GM23338 (cell line): ENCODE measurements around the gene SCG2. TPM values are rescaled to one million over a fixed set of nuclear protein-coding genes. Genes with fewer than 3 reads are reported as not detected.

Source experiments
- ATAC-seq: fragments of 200-7000 bp; cut with Tn5 transposase; 3 replicates; pipeline ENCODE4 v1.9.1; 2020
- DNase-seq: peaks from one replicate; pipeline ENCODE4 v3.0.0-alpha.2; 2015; ENCODE audit warnings: low spot score
- H2AFZ ChIP-seq: fragments of 200-600 bp; sonication (generic); 2 replicates; pipeline ENCODE4 v1.8.0; 2016; ENCODE audit warnings: antibody characterized with exemption, mild to moderate bottlenecking, moderate library complexity
- H3F3A ChIP-seq: fragments of 200-600 bp; sonication (generic); replicated peaks from 2 replicates; pipeline ENCODE4 v1.8.0; 2017; ENCODE audit warnings: antibody characterized with exemption, mixed run types, low read depth
- H3K27ac ChIP-seq: fragments of 200-600 bp; sonication (generic); 2 replicates; pipeline ENCODE4 v1.6.1; 2016; ENCODE audit warnings: low read depth
- H3K27me3 ChIP-seq: fragments of 200-600 bp; sonication (generic); 2 replicates; pipeline ENCODE4 v1.8.0; 2016; ENCODE audit warnings: mild to moderate bottlenecking, mixed run types, moderate library complexity; ENCODE audit not compliant: insufficient read depth
- H3K36me3 ChIP-seq: fragments of 200-600 bp; sonication (generic); 2 replicates; pipeline ENCODE4 v1.8.0; 2016; ENCODE audit warnings: mild to moderate bottlenecking; ENCODE audit not compliant: insufficient read depth
- H3K4me1 ChIP-seq: fragments of 200-600 bp; sonication (generic); 2 replicates; pipeline ENCODE4 v1.8.0; 2016; ENCODE audit warnings: mild to moderate bottlenecking, moderate library complexity; ENCODE audit not compliant: insufficient read depth
- H3K4me2 ChIP-seq: fragments of 200-600 bp; sonication (generic); 2 replicates; pipeline ENCODE4 v1.7.1; 2017; ENCODE audit warnings: mixed run types
- H3K4me3 ChIP-seq: fragments of 200-600 bp; sonication (generic); 2 replicates; pipeline ENCODE4 v1.6.1; 2016; ENCODE audit warnings: mixed run types
- H3K79me2 ChIP-seq: fragments of 200-600 bp; sonication (generic); replicated peaks from 2 replicates; pipeline ENCODE4 v1.8.0; 2017; ENCODE audit warnings: mild to moderate bottlenecking; ENCODE audit not compliant: insufficient read depth
- H3K9me2 ChIP-seq: fragments of 200-600 bp; sonication (generic); 2 replicates; pipeline ENCODE4 v1.8.0; 2017; ENCODE audit not compliant: insufficient read depth
- H4K20me1 ChIP-seq: fragments of 200-600 bp; sonication (generic); replicated peaks from 2 replicates; pipeline ENCODE4 v1.8.0; 2017; ENCODE audit warnings: mild to moderate bottlenecking; ENCODE audit not compliant: insufficient read depth
- H3K27ac Mint-ChIP-seq: 2 replicates; pipeline ENCODE4 v1.8.0; 2020; ENCODE audit warnings: inconsistent platforms, mild to moderate bottlenecking, moderate library complexity, mixed read lengths
- H3K27me3 Mint-ChIP-seq: 3 replicates; pipeline ENCODE4 v1.8.0; 2022; ENCODE audit warnings: low read depth, mild to moderate bottlenecking, moderate library complexity, mixed read lengths, inconsistent platforms; ENCODE audit not compliant: insufficient read depth, poor library complexity
- H3K36me3 Mint-ChIP-seq: 3 replicates; pipeline ENCODE4 v1.8.0; 2021; ENCODE audit warnings: low read depth, mild to moderate bottlenecking, inconsistent platforms, moderate library complexity, mixed read lengths
- H3K4me1 Mint-ChIP-seq: 3 replicates; pipeline ENCODE4 v1.8.0; 2020; ENCODE audit warnings: mild to moderate bottlenecking, inconsistent platforms, mixed read lengths
- H3K4me3 Mint-ChIP-seq: 3 replicates; pipeline ENCODE4 v1.8.0; 2021; ENCODE audit warnings: moderate library complexity, mild to moderate bottlenecking, inconsistent platforms, mixed read lengths
- H3K9me3 Mint-ChIP-seq: 3 replicates; pipeline ENCODE4 v1.8.0; 2020; ENCODE audit warnings: moderate library complexity, mild to moderate bottlenecking, inconsistent platforms, mixed read lengths
- ETS1 ChIP-seq: IDR thresholded peaks from 2 replicates; pipeline ENCODE4 v1.6.1; 2016; ENCODE audit warnings: antibody characterized with exemption
- NANOG ChIP-seq: IDR thresholded peaks from 2 replicates; pipeline ENCODE4 v1.6.1; 2016; ENCODE audit warnings: antibody characterized with exemption, borderline replicate concordance
- STAT1 ChIP-seq: IDR thresholded peaks from one replicate; pipeline ENCODE4 v1.6.1; 2016; ENCODE audit warnings: antibody characterized with exemption; ENCODE audit not compliant: unreplicated experiment
- ZNF462 ChIP-seq: fragments of 250-450 bp; sonication (Bioruptor Pico); IDR thresholded peaks from 2 replicates; pipeline ENCODE4 v1.5.0; 2020; ENCODE audit warnings: mild to moderate bottlenecking, moderate library complexity
- polyA plus RNA-seq: library from polyadenylated mRNA; unstranded; fragments of >200 nt; fragmentation: Nextera tagmentation; extraction: Ambion mirVana; gene quantifications from 2 replicates; pipeline ENCODE4 v1.2.1, GENCODE V29; 2016
- total RNA-seq: library from RNA; depleted of rRNA; stranded (reverse); fragments of >200 nt; shearing (Covaris generic); gene quantifications from 2 replicates; pipeline ENCODE4 v1.2.3, GENCODE V29; 2014

SCG2 gene
- total and polyA plus RNA-seq, 2 experiments from 2014 or later = 0.18 to 0.31 TPM

GRCh38 chr2:223596208-223596607 is 6.0 kb downstream of the SCG2 start:
- H3K36me3 ChIP-seq = no peaks in the 10 kb centered on the region
- Mint-ChIP-seq H3K36me3 (no peaks in the 10 kb centered on the region), H3K27ac (no peak overlapping the region), H3K27me3 (no peaks in the 10 kb centered on the region), H3K9me3 (no peaks in the 10 kb centered on the region), H3K4me3 (no peak overlapping the region), H3K4me1 (no peaks in the 10 kb centered on the region)
- no peak for ATAC-seq
- DNase-seq = no peak
- H3K4me1 ChIP-seq = no peaks in the 10 kb centered on the region
- no peak overlapping the region for H3K27ac ChIP-seq
- H3K9me2 ChIP-seq = no peaks in the 10 kb centered on the region
- no peaks in the 10 kb centered on the region for H3K79me2 ChIP-seq
- H3F3A ChIP-seq = no peaks in the 10 kb centered on the region
- no peaks in the 10 kb centered on the region for H4K20me1 ChIP-seq
- no peaks in the 10 kb centered on the region for H3K27me3 ChIP-seq
- H3K4me3 ChIP-seq = no peak overlapping the region
- TF ChIP-seq ETS1 = no peak
- no peak overlapping the region for H2AFZ ChIP-seq
- H3K4me2 ChIP-seq = no peak overlapping the region

DNA sequence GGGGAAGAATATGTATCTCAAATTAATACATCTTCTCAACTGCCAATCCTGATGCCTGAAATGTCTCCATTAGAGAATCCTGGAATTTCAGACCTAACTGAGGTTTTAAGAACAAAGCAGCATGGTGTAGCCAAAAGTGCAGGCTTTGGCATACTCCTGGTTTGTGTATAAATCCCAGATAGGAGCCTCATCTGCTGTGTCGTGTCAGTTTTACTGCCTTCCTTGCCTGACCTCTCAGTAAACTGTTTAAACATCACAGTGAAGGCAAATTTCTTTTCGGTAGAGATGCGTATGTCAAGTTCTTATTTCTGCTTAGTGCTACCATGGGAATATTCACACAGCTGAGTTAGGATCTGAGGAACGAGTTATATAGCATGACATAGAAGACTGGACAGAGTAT is 7.3 kb downstream of the SCG2 start:
- Histone ChIP-seq H3K27ac (no peak overlapping the region), H3K4me1 (no peaks in the 10 kb centered on the region), H2AFZ (no peak overlapping the region), H3K36me3 (no peaks in the 10 kb centered on the region), H3K9me2 (0 out of 2 replicates have a peak, but pooled peaks cover 3% of the 10 kb centered on the region), H3K27me3 (no peaks in the 10 kb centered on the region), H3K4me2 (no peak overlapping the region), H3K79me2 (no peaks in the 10 kb centered on the region), H3F3A (no peaks in the 10 kb centered on the region), H4K20me1 (no peaks in the 10 kb centered on the region), H3K4me3 (no peak overlapping the region)
- no peaks in the 10 kb centered on the region for H3K9me3 Mint-ChIP-seq
- TF ChIP-seq STAT1 = no peak
- TF ChIP-seq ZNF462 (CRISPR knock-in tag) = no peak
- no peak for TF ChIP-seq NANOG
- DNase-seq = no peak
- no peaks in the 10 kb centered on the region for H3K27me3 Mint-ChIP-seq
- H3K4me3 Mint-ChIP-seq = no peak overlapping the region
- H3K27ac Mint-ChIP-seq = no peak overlapping the region
- no peaks in the 10 kb centered on the region for H3K4me1 Mint-ChIP-seq
- ATAC-seq = no peak
- no peaks in the 10 kb centered on the region for H3K36me3 Mint-ChIP-seq
